ENCODE data around the gene ZNF860. TPM values are rescaled to one million over a fixed set of nuclear protein-coding genes. Genes with fewer than 3 reads are reported as not detected.

Gene ZNF860
- polyA plus RNA-seq, 1 of the 3 experiments (the other 2 are of a cell fraction) = not detected

DNA sequence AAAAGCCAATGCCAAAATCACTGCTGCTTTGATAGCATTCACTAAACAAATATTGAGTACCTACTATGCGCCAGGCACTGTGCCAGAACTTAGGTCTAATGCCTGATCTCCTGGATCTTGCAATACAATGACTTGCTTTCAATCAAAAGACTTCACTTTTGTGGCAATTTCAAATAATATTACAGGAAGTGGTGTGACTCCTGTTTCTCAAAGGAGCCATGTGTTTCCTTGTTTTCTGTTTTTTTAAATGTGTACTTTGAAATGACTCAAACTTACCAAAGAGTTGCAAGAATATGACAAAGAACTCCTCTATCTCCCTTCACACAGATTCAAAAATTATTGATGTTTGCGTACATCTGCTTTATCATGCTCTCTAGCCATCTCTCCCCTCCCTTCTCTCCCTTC, 18.7 kb upstream of the ZNF860 start:
- no peak overlapping the region for H3K4me3 ChIP-seq (ENCODE audit: low read depth in 2 of 2, low read length in 1 of 2)
- H4K20me1 ChIP-seq (ENCODE audit: insufficient read depth) = no peaks in the 10 kb centered on the region
- ChIA-PET CTCF (no interaction called here), POLR2A (no interaction called here)
- no peak overlapping the region for H3K4me2 ChIP-seq
- H3K27me3 ChIP-seq (ENCODE audit: insufficient read depth) = no peaks in the 10 kb centered on the region
- no peaks in the 10 kb centered on the region; a peak in 1 of 4 replicates for H3K4me1 ChIP-seq (ENCODE audit: control insufficient read depth in 1 of 2, insufficient read depth in 2 of 2, low read depth in 1 of 2, low read length in 1 of 2)
- H3K9me3 ChIP-seq = no peaks in the 10 kb centered on the region
- H3F3A ChIP-seq (replicated peaks; ENCODE audit: insufficient read depth) = no peaks in the 10 kb centered on the region
- no peaks in the 10 kb centered on the region for H3K36me3 ChIP-seq (replicated peaks in 1 of 2; ENCODE audit: control insufficient read depth in 1 of 2, insufficient read depth in 2 of 2, low read length in 1 of 2)
- H3K9ac ChIP-seq = no peak overlapping the region
- no peak for DNase-seq
- no peak overlapping the region for H3K27ac ChIP-seq (ENCODE audit: low read depth in 2 of 2, low read length in 1 of 2)
- no peak for TF ChIP-seq GATA2 (CRISPR knock-in tag; IDR thresholded peaks at IDR 0.05)
- no peak for TF ChIP-seq SIN3A (IDR thresholded peaks at IDR 0.05; ENCODE audit: borderline replicate concordance, low read depth, low read length)
- TF ChIP-seq NFIC (IDR thresholded peaks at IDR 0.05; ENCODE audit: borderline replicate concordance) = no peak
- TF ChIP-seq MEF2A (IDR thresholded peaks at IDR 0.05; ENCODE audit: borderline replicate concordance, low read depth) = no peak
- WGBS (ENCODE audit: low lambda C conversion rate) = 28% methylated on average over 2 of the region's 2 CpGs
- H2AFZ ChIP-seq (ENCODE audit: low read depth) = no peak overlapping the region
- H3K79me2 ChIP-seq (ENCODE audit: insufficient read depth) = no peaks in the 10 kb centered on the region
- no peaks in the 10 kb centered on the region for H3K9me2 ChIP-seq

DNA sequence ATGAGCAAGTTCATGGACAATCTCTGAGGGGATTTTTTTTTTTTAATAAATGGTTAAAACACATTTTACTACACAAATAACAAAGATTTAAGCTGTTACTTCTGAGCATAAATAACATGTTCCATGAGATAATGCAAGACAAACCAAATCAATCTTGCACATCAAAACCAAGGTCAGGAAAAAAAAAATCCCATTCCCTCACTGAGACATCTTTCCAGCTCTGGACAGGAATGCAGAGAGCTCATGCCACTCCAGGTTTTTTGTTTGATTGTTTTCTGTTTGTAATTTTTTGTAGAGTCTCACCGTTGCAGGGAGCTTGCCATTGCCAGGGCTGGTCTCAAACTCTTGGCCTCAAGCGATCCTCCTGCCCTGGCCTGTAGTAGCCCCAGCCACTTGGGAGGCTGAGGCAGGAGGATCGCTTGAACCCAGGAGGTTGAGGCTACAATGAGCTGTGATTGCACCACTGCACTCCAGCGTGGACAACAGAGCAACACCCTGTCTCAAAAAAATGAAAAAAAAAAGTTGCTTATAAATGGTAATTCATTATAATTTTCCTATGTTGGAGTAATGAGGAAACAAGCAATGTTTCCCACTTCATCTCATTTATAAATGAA, 14.5 kb upstream of the ZNF860 start:
- WGBS (ENCODE audit: low lambda C conversion rate) = 55% methylated on average over 4 of the region's 4 CpGs
- ChIA-PET CTCF (interaction anchor here (0.6 to 1.1 kb wide), 2 partner anchors 8 to 16 kb away, joined by 3 read pairs; no protein-coding TSS in a partner anchor), POLR2A (no interaction called here)
- no peak for TF ChIP-seq REST (IDR thresholded peaks at IDR 0.05; ENCODE audit: low read depth, low read length)
- TF ChIP-seq TCF12 (IDR thresholded peaks at IDR 0.05) = no peak
- no peak for TF ChIP-seq CHD2 (IDR thresholded peaks at IDR 0.05; ENCODE audit: low read length, partially characterized antibody)
- no peak for TF ChIP-seq SMC3 (IDR thresholded peaks at IDR 0.05; ENCODE audit: low read depth, low read length)
- TF ChIP-seq, protein P1, sequence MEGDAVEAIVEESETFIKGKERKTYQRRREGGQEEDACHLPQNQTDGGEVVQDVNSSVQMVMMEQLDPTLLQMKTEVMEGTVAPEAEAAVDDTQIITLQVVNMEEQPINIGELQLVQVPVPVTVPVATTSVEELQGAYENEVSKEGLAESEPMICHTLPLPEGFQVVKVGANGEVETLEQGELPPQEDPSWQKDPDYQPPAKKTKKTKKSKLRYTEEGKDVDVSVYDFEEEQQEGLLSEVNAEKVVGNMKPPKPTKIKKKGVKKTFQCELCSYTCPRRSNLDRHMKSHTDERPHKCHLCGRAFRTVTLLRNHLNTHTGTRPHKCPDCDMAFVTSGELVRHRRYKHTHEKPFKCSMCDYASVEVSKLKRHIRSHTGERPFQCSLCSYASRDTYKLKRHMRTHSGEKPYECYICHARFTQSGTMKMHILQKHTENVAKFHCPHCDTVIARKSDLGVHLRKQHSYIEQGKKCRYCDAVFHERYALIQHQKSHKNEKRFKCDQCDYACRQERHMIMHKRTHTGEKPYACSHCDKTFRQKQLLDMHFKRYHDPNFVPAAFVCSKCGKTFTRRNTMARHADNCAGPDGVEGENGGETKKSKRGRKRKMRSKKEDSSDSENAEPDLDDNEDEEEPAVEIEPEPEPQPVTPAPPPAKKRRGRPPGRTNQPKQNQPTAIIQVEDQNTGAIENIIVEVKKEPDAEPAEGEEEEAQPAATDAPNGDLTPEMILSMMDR (IDR thresholded peaks at IDR 0.05) = no peak
- no peaks in the 10 kb centered on the region for H3K9me3 ChIP-seq
- H3K27me3 ChIP-seq (ENCODE audit: insufficient read depth) = no peaks in the 10 kb centered on the region
- no peak overlapping the region for H3K4me2 ChIP-seq
- H3K4me1 ChIP-seq (ENCODE audit: control insufficient read depth in 1 of 2, insufficient read depth in 2 of 2, low read depth in 1 of 2, low read length in 1 of 2) = no peaks in the 10 kb centered on the region
- no peak overlapping the region for H2AFZ ChIP-seq (ENCODE audit: low read depth)
- H3F3A ChIP-seq (replicated peaks; ENCODE audit: insufficient read depth) = no peaks in the 10 kb centered on the region
- H3K4me3 ChIP-seq (ENCODE audit: low read depth in 2 of 2, low read length in 1 of 2) = no peak overlapping the region
- H3K27ac ChIP-seq (ENCODE audit: low read depth in 2 of 2, low read length in 1 of 2) = no peak overlapping the region
- DNase-seq = no peak
- no peaks in the 10 kb centered on the region for H3K9me2 ChIP-seq
- H4K20me1 ChIP-seq (ENCODE audit: insufficient read depth) = no peaks in the 10 kb centered on the region
- no peaks in the 10 kb centered on the region for H3K36me3 ChIP-seq (replicated peaks in 1 of 2; ENCODE audit: control insufficient read depth in 1 of 2, insufficient read depth in 2 of 2, low read length in 1 of 2)
- H3K79me2 ChIP-seq (ENCODE audit: insufficient read depth) = no peaks in the 10 kb centered on the region
- no peak overlapping the region for H3K9ac ChIP-seq
